Hair follicle dermal papilla cell (primary cell): ENCODE measurements around the gene PRDM1. TPM values are rescaled to one million over a fixed set of nuclear protein-coding genes. Genes with fewer than 3 reads are reported as not detected.

Experiments used
- total RNA-seq: library from RNA; depleted of rRNA; stranded (reverse); fragments of >200 nt; gene quantifications from 2 replicates; pipeline ENCODE4 v1.2.3, GENCODE V29; 2012

The PRDM1 gene
- 16.2 and 39.6 TPM in 2 replicates for total RNA-seq

GRCh38 chr6:106085984-106086813, at the start of gene PRDM1:
TSS of gene PRDM1 (plus strand) at chr6:106086336. CDS start at chr6:106086554, 218 bp downstream.

Other genes with a start within 250 kb of the PRDM1 start
- 43.2 and 51.9 TPM in 2 replicates for gene ATG5, start 239.4 kb downstream of the PRDM1 start, total RNA-seq